Endothelial cell of umbilical vein (primary cell): Measurements from ENCODE around the gene ZKSCAN4.

ENCODE experiments used
- EZH2 ChIP-seq: IDR thresholded peaks from 2 replicates; pipeline ENCODE4 v1.6.1; 2012; ENCODE audit warnings: borderline replicate concordance, low read depth, mild to moderate bottlenecking, moderate library complexity, low read length, inconsistent platforms; ENCODE audit not compliant: severe bottlenecking
- MYC ChIP-seq: IDR thresholded peaks from one replicate; pipeline ENCODE4 v1.6.1; 2011; ENCODE audit warnings: mild to moderate bottlenecking, low read depth, low read length
- POLR2A ChIP-seq: IDR thresholded peaks from 2 replicates; pipeline ENCODE4 v1.6.1; 2012; ENCODE audit warnings: low read depth, mild to moderate bottlenecking, control low read depth, low read length
- TF ChIP-seq, protein P1 (sequence below), 2 donors: IDR thresholded peaks; 1 replicate in 1 of 2; 2 replicates in 1 of 2; pipeline ENCODE4 v1.5.1; 2011; ENCODE audit warnings: low read length in 2 of 2, mild to moderate bottlenecking in 2 of 2, moderate library complexity in 2 of 2, control low read depth in 1 of 2, inconsistent platforms in 1 of 2, low read depth in 1 of 2; ENCODE audit not compliant: insufficient read depth in 1 of 2; ENCODE audit errors: extremely low read depth in 1 of 2
- TF ChIP-seq, protein P2 (sequence below): IDR thresholded peaks from 2 replicates; pipeline ENCODE4 v1.6.1; 2011; ENCODE audit not compliant: insufficient read depth, insufficient read length

DNA sequence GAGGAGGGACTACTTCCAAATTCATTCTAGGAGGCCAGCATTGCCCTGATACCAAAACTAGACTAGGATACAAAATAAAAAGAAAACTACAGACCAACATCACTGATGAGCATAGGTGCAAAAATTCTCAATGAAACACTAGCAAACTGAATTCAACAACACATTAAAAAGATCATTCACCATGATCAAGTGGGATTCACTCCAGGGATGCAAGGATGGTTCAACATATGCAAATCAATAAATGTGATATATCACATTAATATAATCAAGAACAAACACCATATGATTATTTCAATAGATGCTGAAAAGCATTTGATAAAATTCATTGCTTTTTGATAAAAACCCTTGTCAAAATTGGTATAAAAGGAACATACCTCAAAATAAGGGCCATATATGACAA, 39.5 kb upstream of the ZKSCAN4 start:
- no peak for TF ChIP-seq POLR2A
- TF ChIP-seq, protein P1, sequence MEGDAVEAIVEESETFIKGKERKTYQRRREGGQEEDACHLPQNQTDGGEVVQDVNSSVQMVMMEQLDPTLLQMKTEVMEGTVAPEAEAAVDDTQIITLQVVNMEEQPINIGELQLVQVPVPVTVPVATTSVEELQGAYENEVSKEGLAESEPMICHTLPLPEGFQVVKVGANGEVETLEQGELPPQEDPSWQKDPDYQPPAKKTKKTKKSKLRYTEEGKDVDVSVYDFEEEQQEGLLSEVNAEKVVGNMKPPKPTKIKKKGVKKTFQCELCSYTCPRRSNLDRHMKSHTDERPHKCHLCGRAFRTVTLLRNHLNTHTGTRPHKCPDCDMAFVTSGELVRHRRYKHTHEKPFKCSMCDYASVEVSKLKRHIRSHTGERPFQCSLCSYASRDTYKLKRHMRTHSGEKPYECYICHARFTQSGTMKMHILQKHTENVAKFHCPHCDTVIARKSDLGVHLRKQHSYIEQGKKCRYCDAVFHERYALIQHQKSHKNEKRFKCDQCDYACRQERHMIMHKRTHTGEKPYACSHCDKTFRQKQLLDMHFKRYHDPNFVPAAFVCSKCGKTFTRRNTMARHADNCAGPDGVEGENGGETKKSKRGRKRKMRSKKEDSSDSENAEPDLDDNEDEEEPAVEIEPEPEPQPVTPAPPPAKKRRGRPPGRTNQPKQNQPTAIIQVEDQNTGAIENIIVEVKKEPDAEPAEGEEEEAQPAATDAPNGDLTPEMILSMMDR (IDR thresholded peaks at IDR 0.05; ENCODE audit: extremely low read depth in 1 of 2, insufficient read depth in 1 of 2, low read depth in 1 of 2, low read length in 2 of 2): no peak
- TF ChIP-seq, protein P2, sequence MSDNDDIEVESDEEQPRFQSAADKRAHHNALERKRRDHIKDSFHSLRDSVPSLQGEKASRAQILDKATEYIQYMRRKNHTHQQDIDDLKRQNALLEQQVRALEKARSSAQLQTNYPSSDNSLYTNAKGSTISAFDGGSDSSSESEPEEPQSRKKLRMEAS: no peak
- TF ChIP-seq MYC: no peak
- no peak for TF ChIP-seq EZH2
